HG03060 (cell line): ENCODE measurements around the gene IWS1.
"Not testable (repeated sequence)": the region's sequence is repeated elsewhere in the genome, so short reads cannot be mapped to it uniquely, and the experiment has no call there.

Source experiments
- ATAC-seq: cut with Tn5 transposase; IDR thresholded peaks from one replicate; pipeline ENCODE4 v1.9.1; 2021; ENCODE audit warnings: low read depth, moderate number of reproducible peaks; ENCODE audit not compliant: unreplicated experiment

Gene IWS1

DNA sequence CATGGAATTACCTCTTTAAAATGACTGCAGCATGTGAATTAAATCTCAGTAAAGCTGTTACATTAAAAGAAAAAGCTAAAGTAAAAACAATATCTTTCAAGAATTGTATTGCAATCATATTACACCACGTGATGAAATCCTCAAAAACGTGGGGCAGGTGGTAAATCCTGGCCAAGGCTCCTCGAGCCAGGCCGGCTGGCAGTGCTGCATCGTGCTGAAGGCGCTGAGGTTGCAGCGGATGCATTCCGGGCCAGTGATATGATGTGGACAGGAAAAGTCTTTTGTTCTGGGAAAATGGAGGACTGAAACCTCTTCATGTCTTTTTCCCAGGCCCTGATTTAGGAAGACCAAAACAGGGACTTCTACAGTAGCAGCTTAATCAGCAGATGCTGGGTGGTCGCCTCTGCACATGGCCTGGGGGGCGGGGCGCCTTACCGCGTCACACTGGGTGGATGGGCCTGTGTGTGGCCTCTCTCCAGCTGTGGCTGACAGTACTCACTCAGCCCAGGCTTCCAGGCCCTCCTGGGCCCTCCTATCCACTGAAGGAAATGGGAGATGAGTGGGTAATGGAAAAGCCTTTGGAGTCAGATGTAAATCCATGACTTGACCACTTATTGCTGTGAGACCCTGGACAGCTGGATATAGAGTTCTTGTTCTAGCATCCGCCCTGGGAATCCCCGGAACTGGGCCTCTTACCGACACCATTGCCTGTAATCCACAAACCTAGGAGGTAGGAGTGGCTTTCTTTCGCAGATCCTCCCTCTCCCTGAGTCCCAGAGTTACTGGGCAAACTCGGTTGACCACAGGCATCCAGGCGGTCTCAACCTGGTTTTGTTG, 62.9 kb downstream of the IWS1 start:
- no peak for ATAC-seq

DNA sequence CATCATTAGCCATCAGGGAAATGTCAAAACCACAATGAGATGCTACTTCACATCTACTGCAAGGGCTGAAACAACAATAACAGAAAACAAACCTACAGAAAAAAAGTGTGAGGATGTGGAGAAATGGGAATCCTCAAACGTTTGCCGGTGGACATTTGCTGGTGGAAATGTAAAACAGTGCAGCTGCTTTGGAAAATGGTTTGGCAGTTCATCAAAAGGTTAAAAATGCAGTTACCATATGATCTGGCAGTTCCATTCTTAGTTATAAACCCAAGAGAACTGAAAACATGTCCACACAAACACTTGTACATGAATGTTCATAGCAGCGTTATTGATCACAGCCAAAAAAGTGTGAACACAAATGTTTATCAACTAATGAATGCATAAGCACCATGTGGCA, 63.8 kb downstream of the IWS1 start:
- ATAC-seq, result no peak

GRCh38 chr2:127456960-127457359, 69.3 kb downstream of the IWS1 start:
- no peak for ATAC-seq

- ATAC-seq, result no peak
These were observed 70.5 kb downstream of the IWS1 start for GRCh38 chr2:127455566-127456493.

DNA sequence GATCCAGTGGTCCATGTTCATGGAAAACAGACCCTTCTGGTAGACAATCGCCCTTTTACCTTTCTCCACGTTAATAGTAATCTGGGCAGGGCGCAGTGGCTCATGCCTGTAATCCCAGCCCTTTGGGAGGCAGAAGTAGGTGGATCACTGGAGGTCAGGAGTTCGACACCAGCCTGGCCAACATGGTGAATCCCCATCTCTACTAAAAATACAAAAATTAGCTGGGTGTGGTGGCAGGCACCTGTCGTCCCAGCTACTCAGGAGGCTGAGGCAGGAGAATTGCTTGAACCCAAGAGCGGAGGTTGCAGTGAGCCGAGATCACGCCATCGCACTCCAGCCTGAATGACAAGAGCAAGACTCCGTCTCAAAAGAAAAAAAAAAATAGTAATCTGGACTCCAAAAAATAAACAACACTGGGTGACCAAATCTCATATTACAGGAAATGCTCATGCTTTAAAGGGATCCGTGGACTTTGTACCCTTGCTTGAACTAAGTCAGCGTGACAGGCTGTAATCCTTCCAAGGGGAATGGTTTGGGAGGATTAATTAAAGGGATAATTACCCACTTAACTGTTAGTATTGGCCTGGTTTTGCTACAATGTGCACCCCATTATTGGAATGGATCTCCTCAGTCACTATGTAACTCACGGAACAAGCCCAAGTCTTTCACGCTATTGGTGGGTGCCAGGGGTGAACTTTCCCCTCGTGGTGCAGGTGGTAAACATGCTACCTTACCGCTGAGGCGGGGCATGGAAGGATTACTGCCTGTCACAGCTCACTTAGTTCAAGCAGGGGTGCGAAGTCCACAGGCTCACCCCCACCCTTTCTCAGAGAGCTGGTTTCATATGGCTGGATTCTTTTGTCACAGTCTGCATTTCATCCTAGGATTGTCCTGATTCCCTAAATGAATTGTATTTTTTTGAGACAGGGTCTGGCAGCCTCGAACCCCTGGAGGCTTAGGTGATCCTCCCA, 71.4 kb downstream of the IWS1 start:
- ATAC-seq, result no peak

DNA sequence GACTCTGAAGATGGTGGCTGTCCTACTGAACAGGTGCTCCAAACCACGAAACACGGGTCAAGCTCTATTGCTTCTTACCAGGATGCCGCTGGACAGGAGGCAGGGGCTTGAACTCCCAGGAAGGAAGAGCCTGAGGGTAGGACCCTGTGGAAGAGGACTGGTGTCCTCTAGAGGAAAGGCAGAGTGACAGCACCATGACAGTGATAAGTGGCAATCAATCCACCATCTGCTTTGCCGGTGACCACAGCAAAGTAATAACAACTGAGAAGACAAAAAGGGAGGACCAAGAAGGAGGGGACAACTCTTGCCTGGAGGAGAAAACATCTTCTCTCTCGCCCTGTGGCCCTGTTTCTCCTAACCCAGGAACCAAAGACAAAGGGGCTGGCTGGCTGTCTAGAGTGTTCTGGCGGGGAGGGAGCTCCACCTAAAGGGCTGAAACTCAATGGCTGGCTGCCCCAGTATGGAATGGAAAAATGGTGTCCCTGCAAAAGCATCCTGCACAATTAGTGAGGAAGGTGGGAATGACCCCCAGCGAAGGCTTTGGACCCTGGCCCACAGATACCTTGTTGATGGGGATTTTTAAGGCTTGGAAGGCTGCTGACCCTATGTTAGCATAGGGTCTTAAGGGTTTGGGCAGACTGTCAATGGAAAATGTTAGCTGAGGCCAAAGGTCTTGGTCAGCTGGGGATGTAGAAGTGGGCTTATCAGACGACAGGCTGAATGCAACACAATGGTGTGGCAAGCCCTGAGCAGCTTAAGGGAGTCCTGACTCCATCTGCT, 72.7 kb downstream of the IWS1 start:
- ATAC-seq, result no peak

DNA sequence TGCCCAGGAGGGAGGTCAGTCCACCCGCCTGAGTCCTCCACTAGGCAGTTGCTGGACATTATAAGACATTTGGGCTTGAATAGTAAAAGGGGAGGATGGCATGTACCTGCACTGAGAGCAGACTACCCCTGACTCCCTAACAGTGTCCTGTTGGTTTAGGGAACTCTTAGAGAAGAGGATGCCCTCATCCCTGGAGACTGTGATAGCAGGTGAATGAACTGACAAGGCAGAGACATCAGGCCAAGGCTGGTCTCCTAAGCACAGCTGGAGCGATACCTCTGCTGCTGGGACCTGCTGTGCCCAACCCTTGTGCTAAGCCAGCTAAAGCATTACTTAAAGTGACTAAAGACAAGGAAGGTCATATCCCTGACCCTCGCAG, 73.3 kb downstream of the IWS1 start:
- ATAC-seq, result no peak

DNA sequence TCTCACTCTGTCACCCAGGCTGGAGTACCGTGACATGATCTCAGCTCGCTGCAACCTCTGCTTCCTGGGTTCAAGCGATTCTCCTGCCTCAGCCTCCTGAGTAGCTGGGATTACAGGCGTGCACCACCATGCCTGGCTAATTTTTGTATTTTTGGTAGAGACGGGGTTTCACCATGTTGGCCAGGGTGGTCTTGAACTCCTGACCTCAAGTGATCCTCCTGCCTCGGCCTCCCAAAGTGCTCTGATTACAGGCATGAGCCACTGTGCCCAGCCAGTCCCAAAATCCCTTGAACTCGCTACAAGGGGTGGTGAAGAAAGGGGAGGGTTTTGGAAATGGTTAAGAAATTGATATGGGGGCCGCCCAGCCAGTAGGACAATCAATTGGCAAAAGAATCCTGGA, 73.9 kb downstream of the IWS1 start:
- not testable (repeated sequence) for ATAC-seq

DNA sequence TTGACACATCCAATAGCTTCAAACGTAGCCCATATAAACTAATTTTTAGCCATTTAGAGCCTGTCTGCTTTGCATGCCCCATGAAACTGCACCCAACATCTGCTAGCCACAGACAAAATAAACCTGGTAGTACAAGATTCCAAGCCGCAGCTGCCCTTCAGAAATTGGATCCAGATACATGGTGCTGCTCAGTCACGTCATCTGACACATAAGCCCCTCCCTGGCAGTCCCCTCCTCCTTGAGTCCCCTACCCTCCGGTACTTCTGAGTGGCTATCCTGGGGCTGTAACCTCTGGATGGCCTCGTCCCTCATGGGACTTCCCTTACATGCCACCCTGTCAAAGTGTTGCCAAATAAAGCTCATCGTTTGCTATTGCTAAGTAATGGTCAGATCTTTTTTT, 74.3 kb downstream of the IWS1 start:
- no peak for ATAC-seq

GRCh38 chr2:127449898-127450297, 76.4 kb downstream of the IWS1 start:
- ATAC-seq, result no peak

DNA sequence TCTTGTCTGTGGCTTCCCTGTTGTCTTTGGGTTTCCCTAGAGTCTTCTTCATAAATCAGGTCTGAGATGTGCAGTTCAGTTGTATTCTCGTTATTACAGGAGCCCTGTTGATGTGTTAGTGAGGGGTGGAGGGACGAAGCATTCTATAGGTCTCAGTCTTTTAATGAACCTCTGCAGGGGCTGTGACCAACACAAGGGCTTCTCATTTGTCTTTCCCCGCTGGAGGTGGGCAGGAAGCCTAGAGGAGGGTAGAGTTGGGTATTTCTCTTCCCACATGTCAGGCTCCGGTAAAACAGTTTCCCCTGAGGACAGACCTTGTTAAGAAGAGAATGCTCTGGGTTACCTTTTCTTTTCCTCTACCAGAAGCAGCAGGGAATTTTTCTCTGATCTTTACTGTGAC, 76.9 kb downstream of the IWS1 start:
- no peak for ATAC-seq

- ATAC-seq, result no peak
These were observed 77.8 kb downstream of the IWS1 start for GRCh38 chr2:127448526-127448925.

DNA sequence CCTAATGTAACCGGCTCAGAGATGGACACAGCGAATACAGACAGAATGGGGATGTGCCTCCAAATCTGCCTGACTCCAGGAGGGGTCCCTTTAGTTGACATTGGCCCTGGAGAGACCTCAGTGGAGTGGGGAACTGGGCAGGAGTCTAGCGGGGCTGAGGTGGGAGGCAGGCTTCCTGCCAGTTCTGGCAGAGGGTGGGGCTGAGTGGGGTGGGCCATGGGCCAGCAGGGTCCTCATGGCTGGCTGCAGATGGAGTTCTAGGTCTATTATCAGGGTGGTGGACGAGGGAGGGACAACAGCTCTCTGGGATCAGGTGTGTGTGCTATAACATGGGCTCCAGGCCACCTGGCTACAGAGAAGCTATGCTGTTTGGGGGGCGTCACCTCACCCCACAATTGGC, 86.9 kb downstream of the IWS1 start:
- ATAC-seq, result no peak

GRCh38 chr2:127437781-127438726, 88.2 kb downstream of the IWS1 start:
- no peak for ATAC-seq

DNA sequence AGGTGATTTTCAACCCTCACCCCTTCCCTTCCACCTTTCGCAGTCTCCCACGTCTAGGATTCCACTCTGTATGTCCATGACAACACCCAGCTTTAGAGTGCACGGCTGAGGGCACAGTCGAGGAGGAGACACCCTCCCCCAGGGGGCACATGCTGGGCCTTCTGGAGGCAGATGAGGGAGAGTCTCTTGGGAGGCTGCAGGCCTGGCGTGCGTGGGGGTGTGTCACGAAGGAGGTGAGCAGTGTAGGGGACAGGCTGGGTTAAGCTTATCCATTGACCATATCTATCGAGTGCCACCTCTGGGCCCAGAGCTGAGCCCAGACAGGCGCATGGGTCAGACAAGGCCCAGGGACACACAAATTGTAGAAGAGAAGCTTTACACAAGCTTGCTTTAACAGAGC, 89.2 kb downstream of the IWS1 start:
- ATAC-seq, result no peak

GRCh38 chr2:127434515-127434914, 91.8 kb downstream of the IWS1 start:
- no peak for ATAC-seq

GRCh38 chr2:127431408-127432023, 94.8 kb downstream of the IWS1 start:
- no peak for ATAC-seq
